GM03348 (cell line): Measurements from ENCODE around the gene ILKAP.

ENCODE experiments used
- DNase-seq: peaks from one replicate; pipeline ENCODE4 v3.0.0; 2012; ENCODE audit warnings: low spot score

Gene ILKAP

GRCh38 chr2:238124488-238125126 is 78.9 kb downstream of the ILKAP start:
- DNase-seq: no peak

GRCh38 chr2:238123991-238124470 is 79.5 kb downstream of the ILKAP start:
- no peak for DNase-seq

GRCh38 chr2:238123218-238123971 is 80.1 kb downstream of the ILKAP start:
- no peak for DNase-seq

- DNase-seq: no peak
Measured at GRCh38 chr2:238122287-238123217, 80.9 kb downstream of the ILKAP start.

GRCh38 chr2:238121511-238122286 is 81.8 kb downstream of the ILKAP start:
- no peak for DNase-seq

- no peak for DNase-seq
Measured at GRCh38 chr2:238120463-238121298, 82.8 kb downstream of the ILKAP start.
